C4-2B (cell line): Measurements from ENCODE around the gene CLSTN2.

Experiments
- H3K27ac ChIP-seq: fragments of 450-650 bp; 2 replicates; pipeline ENCODE4 v1.5.1; 2017
- CTCF ChIP-seq: fragments of 450-650 bp; conservative IDR thresholded peaks from 2 replicates; pipeline ENCODE4 v1.5.1; 2017; ENCODE audit warnings: mild to moderate bottlenecking
- ZFX ChIP-seq: fragments of 450-650 bp; IDR thresholded peaks from 2 replicates; pipeline ENCODE4 v1.6.1; 2017

CLSTN2 gene

GRCh38 chr3:140143367-140144069, 208.5 kb downstream of the CLSTN2 start:
- H3K27ac ChIP-seq: no peak overlapping the region
- TF ChIP-seq CTCF: no peak
- no peak for TF ChIP-seq ZFX

- no peak overlapping the region for H3K27ac ChIP-seq
- 0 out of 2 replicates have a peak, but pooled peaks have one; percentile 5 for TF ChIP-seq CTCF
- no peak for TF ChIP-seq ZFX
These were observed 210.5 kb downstream of the CLSTN2 start for GRCh38 chr3:140145528-140145927.

- H3K27ac ChIP-seq: no peak overlapping the region
- TF ChIP-seq ZFX (no peak), CTCF (no peak)
These were observed 211.7 kb downstream of the CLSTN2 start for GRCh38 chr3:140146668-140147067.

- no peak for TF ChIP-seq ZFX
- no peak for TF ChIP-seq CTCF
- no peak overlapping the region for H3K27ac ChIP-seq
These were observed 213.0 kb downstream of the CLSTN2 start for GRCh38 chr3:140147965-140148490.

- no peak overlapping the region for H3K27ac ChIP-seq
- TF ChIP-seq ZFX (no peak), CTCF (no peak)
These were observed 213.9 kb downstream of the CLSTN2 start for GRCh38 chr3:140148824-140149390.

- H3K27ac ChIP-seq: no peak overlapping the region
- TF ChIP-seq CTCF: no peak
- no peak for TF ChIP-seq ZFX
These were observed 216.3 kb downstream of the CLSTN2 start for GRCh38 chr3:140151321-140151720.

- no peak overlapping the region for H3K27ac ChIP-seq
- TF ChIP-seq ZFX: no peak
- TF ChIP-seq CTCF: no peak
These were observed 218.1 kb downstream of the CLSTN2 start for GRCh38 chr3:140152851-140153639.
